Measurements from ENCODE around the gene CLASP1. TPM values are rescaled to one million over a fixed set of nuclear protein-coding genes. Genes with fewer than 3 reads are reported as not detected.

CLASP1 gene
- total and polyA plus RNA-seq, 2 donors (not counting 3 experiments of a cell fraction or from before 2014, with no cell fraction given) = 10.0 to 57.9 TPM

DNA sequence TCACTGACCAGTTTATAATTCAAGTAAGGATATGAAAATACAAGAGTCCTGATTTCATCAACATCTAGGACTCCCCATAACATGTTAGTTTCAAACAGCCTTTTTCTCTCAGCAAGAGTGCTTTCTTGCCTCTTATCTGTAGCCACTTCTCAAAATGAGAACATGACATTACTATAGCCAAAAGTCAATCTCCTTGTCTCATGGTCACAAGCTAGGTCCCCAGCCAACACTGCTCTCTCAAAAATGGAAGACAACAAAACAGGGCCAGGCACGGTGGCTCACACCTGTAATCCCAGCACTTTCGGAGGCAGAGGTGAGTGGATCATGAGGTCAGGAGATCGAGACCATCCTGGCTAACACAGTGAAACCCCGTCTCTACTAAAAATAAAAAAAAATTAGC is 15.8 kb downstream of the CLASP1 start:
- peaks cover 12% of the 10 kb centered on the region for H3K4me1 ChIP-seq (ENCODE audit: control insufficient read depth, extremely low read depth, insufficient read depth, low read length)
- ChIA-PET CTCF (no interaction called here), POLR2A (no interaction called here)
- dilution Hi-C loops (cut with MboI; ENCODE audit: extremely low pct_ligation_motif_present, low sequenced_read_pairs) (no loop called here), intact Hi-C loops (cut with micrococcal nuclease) (no loop called here)
- no peak overlapping the region for H3K4me3 ChIP-seq (replicated peaks in 1 of 3; ENCODE audit: insufficient read depth in 1 of 3, low read depth in 1 of 3, low read length in 3 of 3)
- TF ChIP-seq, protein P1, sequence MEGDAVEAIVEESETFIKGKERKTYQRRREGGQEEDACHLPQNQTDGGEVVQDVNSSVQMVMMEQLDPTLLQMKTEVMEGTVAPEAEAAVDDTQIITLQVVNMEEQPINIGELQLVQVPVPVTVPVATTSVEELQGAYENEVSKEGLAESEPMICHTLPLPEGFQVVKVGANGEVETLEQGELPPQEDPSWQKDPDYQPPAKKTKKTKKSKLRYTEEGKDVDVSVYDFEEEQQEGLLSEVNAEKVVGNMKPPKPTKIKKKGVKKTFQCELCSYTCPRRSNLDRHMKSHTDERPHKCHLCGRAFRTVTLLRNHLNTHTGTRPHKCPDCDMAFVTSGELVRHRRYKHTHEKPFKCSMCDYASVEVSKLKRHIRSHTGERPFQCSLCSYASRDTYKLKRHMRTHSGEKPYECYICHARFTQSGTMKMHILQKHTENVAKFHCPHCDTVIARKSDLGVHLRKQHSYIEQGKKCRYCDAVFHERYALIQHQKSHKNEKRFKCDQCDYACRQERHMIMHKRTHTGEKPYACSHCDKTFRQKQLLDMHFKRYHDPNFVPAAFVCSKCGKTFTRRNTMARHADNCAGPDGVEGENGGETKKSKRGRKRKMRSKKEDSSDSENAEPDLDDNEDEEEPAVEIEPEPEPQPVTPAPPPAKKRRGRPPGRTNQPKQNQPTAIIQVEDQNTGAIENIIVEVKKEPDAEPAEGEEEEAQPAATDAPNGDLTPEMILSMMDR (IDR thresholded peaks at IDR 0.05; ENCODE audit: extremely low read depth in 1 of 2, insufficient read depth in 1 of 2, low read depth in 1 of 2, low read length in 2 of 2) = no peak
- TF ChIP-seq POLR2AphosphoS5 (IDR thresholded peaks at IDR 0.05; ENCODE audit: insufficient read depth, low read depth, low read length) = no peak
- no peak for TF ChIP-seq FOS (IDR thresholded peaks at IDR 0.05; ENCODE audit: borderline replicate concordance, insufficient read depth, low read length)
- no peak for TF ChIP-seq MYC (IDR thresholded peaks at IDR 0.05; ENCODE audit: low read depth, low read length)
- TF ChIP-seq, protein P2, sequence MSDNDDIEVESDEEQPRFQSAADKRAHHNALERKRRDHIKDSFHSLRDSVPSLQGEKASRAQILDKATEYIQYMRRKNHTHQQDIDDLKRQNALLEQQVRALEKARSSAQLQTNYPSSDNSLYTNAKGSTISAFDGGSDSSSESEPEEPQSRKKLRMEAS (IDR thresholded peaks at IDR 0.05; ENCODE audit: insufficient read depth, insufficient read length) = no peak
- TF ChIP-seq POLR2A (IDR thresholded peaks at IDR 0.05; ENCODE audit: low read depth, low read length) = no peak
- TF ChIP-seq GATA2 (IDR thresholded peaks at IDR 0.05; ENCODE audit: insufficient read depth, insufficient read length, low read depth, low read length) = no peak
- TF ChIP-seq EZH2 (IDR thresholded peaks at IDR 0.05; ENCODE audit: borderline replicate concordance, low read depth, low read length, severe bottlenecking) = no peak
- TF ChIP-seq JUN (IDR thresholded peaks at IDR 0.05; ENCODE audit: borderline replicate concordance, insufficient read depth, insufficient read length, low read depth) = no peak
- DNase-seq (ENCODE audit: low read depth, low spot score) = no peak
- no peak overlapping the region for H2AFZ ChIP-seq (ENCODE audit: low read depth, low read length)
- FAIRE-seq = no peak
- no peak overlapping the region for H3K9ac ChIP-seq (replicated peaks; ENCODE audit: extremely low read depth, insufficient read depth, low read length)
- no TSS peak for BruUV-seq (replicated peaks)
- no peaks in the 10 kb centered on the region for H3K36me3 ChIP-seq (ENCODE audit: control insufficient read depth in 2 of 2, extremely low read depth in 1 of 2, insufficient read depth in 2 of 2, low read length in 2 of 2)
- H3K79me2 ChIP-seq (ENCODE audit: control insufficient read depth, insufficient read depth, low read length) = peaks cover 60% of the 10 kb centered on the region
- H3K9me1 ChIP-seq (replicated peaks; ENCODE audit: control insufficient read depth, extremely low read depth, insufficient read depth, low read length) = no peaks in the 10 kb centered on the region
- no peak overlapping the region for H3K27ac ChIP-seq (ENCODE audit: insufficient read depth, low read depth, low read length)
- no peaks in the 10 kb centered on the region for H3K9me3 ChIP-seq (replicated peaks; ENCODE audit: control insufficient read depth, insufficient read depth, low read length)
- peaks cover 5% of the 10 kb centered on the region for H4K20me1 ChIP-seq (replicated peaks; ENCODE audit: control insufficient read depth, extremely low read depth, insufficient read depth, low read length)
- H3K4me2 ChIP-seq (ENCODE audit: insufficient read depth, low read length) = no peak overlapping the region
- no peaks in the 10 kb centered on the region for H3K27me3 ChIP-seq (ENCODE audit: control insufficient read depth in 2 of 2, insufficient read depth in 2 of 2, low read length in 2 of 2)

All from endothelial cell of umbilical vein (primary cell).